ENCODE measurements around the gene FAF2.

FAF2 gene

GRCh38 chr5:176521699-176522263 is 73.6 kb downstream of the FAF2 start:
- no peak for DNase-seq (ENCODE audit: low read depth)
- no peak for TF ChIP-seq MAX (IDR thresholded peaks at IDR 0.05; ENCODE audit: low read depth, low read length)
- TF ChIP-seq CTCF (IDR thresholded peaks at IDR 0.05; ENCODE audit: low read depth, low read length), result no peak
- TF ChIP-seq POLR2A (IDR thresholded peaks at IDR 0.05; ENCODE audit: extremely low read depth, insufficient read length), result no peak
- no peak for TF ChIP-seq MYC (IDR thresholded peaks at IDR 0.05; ENCODE audit: low read depth, low read length)
- no peak overlapping the region for H3K4me3 ChIP-seq (ENCODE audit: low read depth, low read length)

- DNase-seq (ENCODE audit: low read depth), result no peak
- TF ChIP-seq MAX (IDR thresholded peaks at IDR 0.05; ENCODE audit: low read depth, low read length), result no peak
- TF ChIP-seq MYC (IDR thresholded peaks at IDR 0.05; ENCODE audit: low read depth, low read length), result no peak
- TF ChIP-seq CTCF (IDR thresholded peaks at IDR 0.05; ENCODE audit: low read depth, low read length), result no peak
- TF ChIP-seq POLR2A (IDR thresholded peaks at IDR 0.05; ENCODE audit: extremely low read depth, insufficient read length), result no peak
- no peak overlapping the region for H3K4me3 ChIP-seq (ENCODE audit: low read depth, low read length)
Measured at GRCh38 chr5:176524138-176524537, 76.0 kb downstream of the FAF2 start.

- no peak for DNase-seq (ENCODE audit: low read depth)
- no peak overlapping the region for H3K4me3 ChIP-seq (ENCODE audit: low read depth, low read length)
- no peak for TF ChIP-seq CTCF (IDR thresholded peaks at IDR 0.05; ENCODE audit: low read depth, low read length)
- TF ChIP-seq POLR2A (IDR thresholded peaks at IDR 0.05; ENCODE audit: extremely low read depth, insufficient read length), result no peak
- no peak for TF ChIP-seq MAX (IDR thresholded peaks at IDR 0.05; ENCODE audit: low read depth, low read length)
- TF ChIP-seq MYC (IDR thresholded peaks at IDR 0.05; ENCODE audit: low read depth, low read length), result no peak
Measured at GRCh38 chr5:176524987-176525386, 76.8 kb downstream of the FAF2 start.

GRCh38 chr5:176525677-176526076 is 77.5 kb downstream of the FAF2 start:
- DNase-seq (ENCODE audit: low read depth), result no peak
- TF ChIP-seq MAX (IDR thresholded peaks at IDR 0.05; ENCODE audit: low read depth, low read length) (no peak), POLR2A (IDR thresholded peaks at IDR 0.05; ENCODE audit: extremely low read depth, insufficient read length) (no peak), CTCF (IDR thresholded peaks at IDR 0.05; ENCODE audit: low read depth, low read length) (no peak), MYC (IDR thresholded peaks at IDR 0.05; ENCODE audit: low read depth, low read length) (no peak)
- H3K4me3 ChIP-seq (ENCODE audit: low read depth, low read length), result no peak overlapping the region

GRCh38 chr5:176526462-176526861 is 78.3 kb downstream of the FAF2 start:
- no peak for DNase-seq (ENCODE audit: low read depth)
- H3K4me3 ChIP-seq (ENCODE audit: low read depth, low read length), result no peak overlapping the region
- TF ChIP-seq POLR2A (IDR thresholded peaks at IDR 0.05; ENCODE audit: extremely low read depth, insufficient read length), result no peak
- TF ChIP-seq MYC (IDR thresholded peaks at IDR 0.05; ENCODE audit: low read depth, low read length), result no peak
- no peak for TF ChIP-seq CTCF (IDR thresholded peaks at IDR 0.05; ENCODE audit: low read depth, low read length)
- no peak for TF ChIP-seq MAX (IDR thresholded peaks at IDR 0.05; ENCODE audit: low read depth, low read length)
